H1 (cell line): ENCODE data around the gene FAM98C. TPM values are rescaled to one million over a fixed set of nuclear protein-coding genes. Genes with fewer than 3 reads are reported as not detected.

Experiments
- CTCF ChIA-PET: fragments of 300-600 bp; sonication (Branson Sonifier 250); formaldehyde crosslinking; loops from one replicate; lab custom pipeline; 2021; ENCODE audit not compliant: partially characterized antibody; lab: Charles Lee
- POLR2A ChIA-PET: fragments of 300-600 bp; sonication (Branson Sonifier 250); formaldehyde crosslinking; loops from one replicate; lab custom pipeline; 2021; ENCODE audit warnings: inconsistent platforms; ENCODE audit not compliant: partially characterized antibody; lab: Charles Lee
- DNase-seq, 2 experiments: peaks; one replicate each; pipeline versions ENCODE4 v3.0.0 to v3.0.0-alpha.2; 2010 to 2022; ENCODE audit warnings: low spot score in 2 of 2, low read depth in 1 of 2, mixed read lengths in 1 of 2
- FAIRE-seq: peaks from 2 replicates; lab custom pipeline; 2011; peaks lifted over from hg19 to GRCh38; lab: Jason Lieb, UNC
- H2AFZ ChIP-seq: 2 replicates; pipeline ENCODE4 v1.8.1; 2012; ENCODE audit warnings: low read length, inconsistent platforms
- H2AK5ac ChIP-seq: 2 replicates; pipeline ENCODE4 v1.6.1; 2013; ENCODE audit warnings: low read depth, low read length
- H2BK120ac ChIP-seq: replicated peaks from 2 replicates; pipeline ENCODE3; 2013; ENCODE audit warnings: low read depth, low read length, inconsistent platforms
- H2BK12ac ChIP-seq: 2 replicates; pipeline ENCODE4 v1.6.1; 2013; ENCODE audit warnings: low read depth, low read length
- H2BK15ac ChIP-seq: 2 replicates; pipeline ENCODE4 v1.6.1; 2013; ENCODE audit warnings: low read length
- H2BK20ac ChIP-seq: 2 replicates; pipeline ENCODE4 v1.6.1; 2013; ENCODE audit warnings: low read length
- H2BK5ac ChIP-seq: 2 replicates; pipeline ENCODE4 v1.6.1; 2013; ENCODE audit warnings: low read depth, low read length
- H3K14ac ChIP-seq: 2 replicates; pipeline ENCODE4 v1.6.1; 2013; ENCODE audit warnings: inconsistent platforms; ENCODE audit not compliant: insufficient read length
- H3K18ac ChIP-seq: 2 replicates; pipeline ENCODE4 v1.6.1; 2013; ENCODE audit warnings: low read length; ENCODE audit errors: extremely low read depth
- H3K23ac ChIP-seq: 2 replicates; pipeline ENCODE4 v1.6.1; 2013; ENCODE audit warnings: inconsistent platforms; ENCODE audit not compliant: insufficient read length
- H3K23me2 ChIP-seq: 2 replicates; pipeline ENCODE4 v1.6.1; 2013; ENCODE audit warnings: low read depth, low read length
- H3K27ac ChIP-seq: 2 replicates; pipeline ENCODE4 v1.6.1; 2011; ENCODE audit warnings: low read depth, low read length, inconsistent platforms
- H3K27me3 ChIP-seq, 4 experiments: replicated peaks in 1 of 4; 1 replicate in 1 of 4; 2 replicates in 3 of 4; pipeline versions ENCODE4 v1.6.1 to v1.8.1; 2011 to 2013; ENCODE audit warnings: low read length in 3 of 4, mild to moderate bottlenecking in 3 of 4, inconsistent platforms in 2 of 4, mixed read lengths in 2 of 4, moderate library complexity in 1 of 4; ENCODE audit not compliant: control insufficient read depth in 3 of 4, insufficient read depth in 3 of 4; ENCODE audit errors: extremely low read depth in 1 of 4
- H3K36me3 ChIP-seq, 4 experiments: 2 replicates each; pipeline versions ENCODE4 v1.6.1 to v1.8.1; 2011 to 2013; ENCODE audit warnings: mild to moderate bottlenecking in 4 of 4, low read length in 3 of 4, moderate library complexity in 2 of 4, control low read depth in 1 of 4, inconsistent platforms in 1 of 4; ENCODE audit not compliant: insufficient read depth in 4 of 4, control insufficient read depth in 2 of 4
- H3K4ac ChIP-seq: replicated peaks from 2 replicates; pipeline ENCODE3; 2013; ENCODE audit warnings: low read length, low read depth, mixed read lengths, inconsistent platforms; ENCODE audit not compliant: insufficient read length
- H3K4me1 ChIP-seq, 4 experiments: replicated peaks in 1 of 4; 1 replicate in 1 of 4; 2 replicates in 3 of 4; pipeline versions ENCODE4 v1.6.1 to v1.8.1; 2011 to 2013; ENCODE audit warnings: low read length in 3 of 4, inconsistent platforms in 2 of 4, mixed read lengths in 1 of 4; ENCODE audit not compliant: insufficient read depth in 4 of 4, control insufficient read depth in 3 of 4
- H3K4me2 ChIP-seq, 2 experiments: 2 replicates each; pipeline versions ENCODE4 v1.6.1 to v1.8.1; 2011 to 2013; ENCODE audit warnings: low read depth in 2 of 2, low read length in 2 of 2, control low read depth in 1 of 2, inconsistent platforms in 1 of 2, mild to moderate bottlenecking in 1 of 2; ENCODE audit not compliant: insufficient read depth in 1 of 2
- H3K4me3 ChIP-seq, 4 experiments: fragments of 200-600, 300-600 bp in 1 of 4; sonication (generic), shearing (Covaris generic), sonication (Bioruptor Twin) in 1 of 4; 2 replicates each; pipeline versions ENCODE4 v1.5.1 to v1.8.1; 2011 to 2016; ENCODE audit warnings: low read length in 4 of 4, low read depth in 3 of 4, control low read depth in 2 of 4, inconsistent platforms in 2 of 4, mild to moderate bottlenecking in 2 of 4, mixed read lengths in 1 of 4, moderate library complexity in 1 of 4; ENCODE audit not compliant: insufficient read depth in 2 of 4; ENCODE audit errors: extremely low read depth in 1 of 4
- H3K56ac ChIP-seq: replicated peaks from 2 replicates; pipeline ENCODE3; 2013; ENCODE audit warnings: low read depth, mild to moderate bottlenecking, mixed read lengths, low read length, inconsistent platforms; ENCODE audit not compliant: insufficient read length
- H3K79me1 ChIP-seq: 2 replicates; pipeline ENCODE4 v1.6.1; 2013; ENCODE audit warnings: low read depth, low read length, control low read depth
- H3K79me2 ChIP-seq, 2 experiments: 2 replicates each; pipeline versions ENCODE4 v1.6.1 to v1.8.1; 2012 to 2013; ENCODE audit warnings: low read length in 2 of 2, mild to moderate bottlenecking in 2 of 2, inconsistent platforms in 1 of 2; ENCODE audit not compliant: insufficient read depth in 2 of 2, control insufficient read depth in 1 of 2
- H3K9ac ChIP-seq, 4 experiments: replicated peaks in 1 of 4; 1 replicate in 1 of 4; 2 replicates in 3 of 4; pipeline versions ENCODE4 v1.6.1 to v1.8.1; 2011 to 2013; ENCODE audit warnings: low read depth in 3 of 4, low read length in 3 of 4, control low read depth in 2 of 4, mild to moderate bottlenecking in 2 of 4, moderate library complexity in 2 of 4, inconsistent platforms in 1 of 4; ENCODE audit errors: extremely low read depth in 1 of 4
- H3K9me3 ChIP-seq, 2 experiments: 2 replicates each; pipeline versions ENCODE4 v1.6.1 to v1.8.1; 2012 to 2013; ENCODE audit warnings: mild to moderate bottlenecking in 2 of 2, moderate library complexity in 2 of 2, control low read depth in 1 of 2, inconsistent platforms in 1 of 2, low read depth in 1 of 2, low read length in 1 of 2, mixed read lengths in 1 of 2; ENCODE audit not compliant: insufficient read depth in 2 of 2
- H4K20me1 ChIP-seq, 2 experiments: replicated peaks in 1 of 2; 2 replicates each; pipeline versions ENCODE3 to v1.8.1; 2011 to 2013; ENCODE audit warnings: inconsistent platforms in 2 of 2, low read length in 2 of 2, mild to moderate bottlenecking in 1 of 2; ENCODE audit not compliant: insufficient read depth in 2 of 2, control insufficient read depth in 1 of 2
- H4K5ac ChIP-seq: 2 replicates; pipeline ENCODE4 v1.6.1; 2013; ENCODE audit warnings: low read length, low read depth, mixed read lengths, inconsistent platforms; ENCODE audit not compliant: insufficient read length
- H4K8ac ChIP-seq: 2 replicates; pipeline ENCODE4 v1.8.0; 2013; ENCODE audit warnings: mild to moderate bottlenecking, moderate library complexity, low read length, inconsistent platforms; ENCODE audit not compliant: insufficient read depth; ENCODE audit errors: extremely low read depth
- H4K91ac ChIP-seq: replicated peaks from 2 replicates; pipeline ENCODE3; 2013; ENCODE audit warnings: low read length, mixed read lengths, inconsistent platforms; ENCODE audit not compliant: insufficient read length
- ATF3 ChIP-seq: IDR thresholded peaks from 2 replicates; pipeline ENCODE4 v1.6.1; 2011; ENCODE audit warnings: low read depth, mild to moderate bottlenecking, low read length; ENCODE audit not compliant: insufficient read depth
- JUN ChIP-seq: IDR thresholded peaks from 2 replicates; pipeline ENCODE4 v1.6.1; 2011; ENCODE audit warnings: low read depth, mild to moderate bottlenecking, improper control_type of control experiment, low read length
- NRF1 ChIP-seq: IDR thresholded peaks from 2 replicates; pipeline ENCODE4 v1.6.1; 2011; ENCODE audit warnings: mild to moderate bottlenecking, low read depth, low read length, improper control_type of control experiment
- SIRT6 ChIP-seq: IDR thresholded peaks from one replicate; pipeline ENCODE4 v1.7.1; 2012; ENCODE audit warnings: low read length, inconsistent platforms
- USF2 ChIP-seq: IDR thresholded peaks from 2 replicates; pipeline ENCODE4 v1.6.1; 2011; ENCODE audit warnings: low read length, improper control_type of control experiment
- WGBS, 2 experiments: shearing (Covaris generic) in 1 of 2; methylation state at CpG; one replicate each; pipeline versions ENCODE4 v1.1.6 to v1.1.7; 2013 to 2015; ENCODE audit warnings: low lambda C conversion rate in 2 of 2, mixed read lengths in 2 of 2, inconsistent platforms in 1 of 2, low coverage in 1 of 2, missing lambda C conversion rate in 1 of 2; ENCODE audit not compliant: insufficient replicate concordance in 2 of 2, insufficient coverage in 1 of 2, insufficient read length in 1 of 2; ENCODE audit errors: extremely low coverage in 1 of 2, missing lambda C conversion rate in 1 of 2; 5-methylcytosine and 5-hydroxymethylcytosine counted together
- polyA plus RNA-seq, 7 experiments: library from polyadenylated mRNA; depleted of rRNA in 3 of 7; stranded (reverse) in 5 of 7; unstranded in 2 of 7; fragments of >200 nt in 5 of 7; fragments of 200-250 nt in 2 of 7; gene quantifications; 1 replicate in 5 of 7; 2 replicates in 1 of 7; 4 replicates in 1 of 7; pipeline versions ENCODE4 v1.2.1 to v1.2.3, GENCODE V29; 2011 to 2013; ENCODE audit warnings: missing spikeins in 2 of 7, mixed read lengths in 2 of 7
- total RNA-seq: library from RNA; stranded (reverse); fragmentation: NEBNext Ultra II Directional; extraction: Animal tissue kit (Norgen Biotek cat#: 25700); gene quantifications from 2 replicates; pipeline ENCODE4 v1.2.1, GENCODE V29; 2021
- TF ChIP-seq, protein P1 (sequence below): IDR thresholded peaks from 2 replicates; pipeline ENCODE4 v1.6.1; 2012; ENCODE audit warnings: inconsistent platforms

FAM98C gene
- total and polyA plus RNA-seq, 2 of the 8 experiments (the other 6 are each of a cell fraction or from before 2014, with no cell fraction given), result 6.1 to 9.4 TPM

GRCh38 chr19:38429055-38429810 lies 26.3 kb downstream of the FAM98C start:
- H3K4ac ChIP-seq, result no peak overlapping the region
- H3K36me3 ChIP-seq, result no peaks in the 10 kb centered on the region
- no peak overlapping the region for H2BK20ac ChIP-seq
- no peaks in the 10 kb centered on the region for H3K79me2 ChIP-seq
- H3K56ac ChIP-seq, result no peak overlapping the region
- H2AK5ac ChIP-seq, result no peak overlapping the region
- H2BK120ac ChIP-seq, result no peak overlapping the region
- no peak overlapping the region for H3K27ac ChIP-seq
- H4K91ac ChIP-seq, result no peak overlapping the region
- H2BK5ac ChIP-seq, result no peak overlapping the region
- ChIA-PET CTCF (interaction anchor here (1.2 kb wide), 1 partner anchor 8 kb away, joined by 3 read pairs; no protein-coding TSS in a partner anchor), POLR2A (interaction anchor here (0.7 kb wide), 1 partner anchor 189 kb away, joined by 3 read pairs; no protein-coding TSS in a partner anchor)
- peaks cover 9 to 12% (median 11%) of the 10 kb centered on the region in 4 experiments for H3K4me1 ChIP-seq
- H3K9ac ChIP-seq, result no peak overlapping the region
- H3K4me3 ChIP-seq, result no peak overlapping the region
- WGBS, 2 experiments, result 84% methylated on average over 14 of the region's 14 CpGs; no CpG with 5 or more reads in 1 of the 2 experiments
- H3K23ac ChIP-seq, result no peak overlapping the region
- no peaks in the 10 kb centered on the region for H3K9me3 ChIP-seq
- no peak overlapping the region for H4K5ac ChIP-seq
- H3K23me2 ChIP-seq, result peaks cover 6% of the 10 kb centered on the region; the same call in 1 of the 2 replicates
- H4K8ac ChIP-seq, result no peak overlapping the region
- H3K79me1 ChIP-seq, result no peaks in the 10 kb centered on the region
- H2BK15ac ChIP-seq, result no peak overlapping the region
- H4K20me1 ChIP-seq, result no peaks in the 10 kb centered on the region
- no peak overlapping the region for H2BK12ac ChIP-seq
- no peak overlapping the region for H2AFZ ChIP-seq
- H3K27me3 ChIP-seq, result no peaks in the 10 kb centered on the region
- no peak overlapping the region for H3K14ac ChIP-seq
- DNase-seq (no peak), FAIRE-seq (no peak)
- H3K4me2 ChIP-seq, result no peak overlapping the region
- no peak overlapping the region for H3K18ac ChIP-seq
- TF ChIP-seq USF2 (no peak), ATF3 (no peak), NRF1 (no peak), JUN (no peak), SIRT6 (no peak)
- TF ChIP-seq, protein P1, sequence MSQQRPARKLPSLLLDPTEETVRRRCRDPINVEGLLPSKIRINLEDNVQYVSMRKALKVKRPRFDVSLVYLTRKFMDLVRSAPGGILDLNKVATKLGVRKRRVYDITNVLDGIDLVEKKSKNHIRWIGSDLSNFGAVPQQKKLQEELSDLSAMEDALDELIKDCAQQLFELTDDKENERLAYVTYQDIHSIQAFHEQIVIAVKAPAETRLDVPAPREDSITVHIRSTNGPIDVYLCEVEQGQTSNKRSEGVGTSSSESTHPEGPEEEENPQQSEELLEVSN, result no peak
